Measurements from ENCODE around the gene SOS1. TPM values are rescaled to one million over a fixed set of nuclear protein-coding genes. Genes with fewer than 3 reads are reported as not detected.
A peak's percentile ranks its signal among the peaks of the same experiment; 100 is the strongest.

The SOS1 gene
- polyA plus RNA-seq, 1 donor = 44.6 TPM

- 100% methylated on average over 1 of the region's 6 CpGs for WGBS (ENCODE audit: insufficient coverage, low lambda C conversion rate)
- Histone ChIP-seq H3K27me3 (ENCODE audit: control insufficient read depth, insufficient read depth, low read length) (no peaks in the 10 kb centered on the region), H3K4me3 (ENCODE audit: low read length) (no peak overlapping the region), H3K4me1 (ENCODE audit: control insufficient read depth, insufficient read depth, low read length) (peaks cover 3% of the 10 kb centered on the region), H3K36me3 (ENCODE audit: control insufficient read depth, insufficient read depth, low read length) (no peaks in the 10 kb centered on the region), H3K9me3 (ENCODE audit: control insufficient read depth, low read depth, low read length) (no peaks in the 10 kb centered on the region), H3K27ac (ENCODE audit: low read length) (no peak overlapping the region)
- no peak for DNase-seq
Observed at GRCh38 chr2:38975042-38975441, 145.8 kb downstream of the SOS1 start.

GRCh38 chr2:38973266-38973665 lies 147.6 kb downstream of the SOS1 start:
- Histone ChIP-seq H3K27ac (ENCODE audit: low read length) (no peak overlapping the region), H3K4me1 (ENCODE audit: control insufficient read depth, insufficient read depth, low read length) (no peaks in the 10 kb centered on the region), H3K4me3 (ENCODE audit: low read length) (no peak overlapping the region), H3K9me3 (ENCODE audit: control insufficient read depth, low read depth, low read length) (no peaks in the 10 kb centered on the region), H3K27me3 (ENCODE audit: control insufficient read depth, insufficient read depth, low read length) (no peaks in the 10 kb centered on the region), H3K36me3 (ENCODE audit: control insufficient read depth, insufficient read depth, low read length) (no peaks in the 10 kb centered on the region)
- DNase-seq = no peak

DNA sequence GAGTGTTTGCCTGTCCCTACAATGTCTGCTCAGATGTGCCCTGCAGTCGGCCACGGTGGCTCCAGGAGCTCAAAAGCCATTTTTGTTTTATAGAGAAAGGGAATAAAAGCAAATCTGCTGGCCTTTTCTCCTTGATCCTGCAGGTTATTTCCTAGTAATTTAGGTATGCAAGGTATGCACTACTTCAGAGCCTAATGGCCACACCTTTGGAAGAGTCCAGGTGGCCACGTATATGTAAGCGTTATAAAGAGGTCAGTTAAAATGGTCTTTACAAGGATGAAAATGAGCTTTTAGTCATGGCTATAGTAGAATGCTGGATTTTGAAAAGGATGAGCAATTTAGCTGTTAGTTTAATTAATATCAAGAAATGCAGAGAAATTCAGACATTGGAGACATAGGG lies 149.5 kb downstream of the SOS1 start:
- Histone ChIP-seq H3K27me3 (ENCODE audit: control insufficient read depth, insufficient read depth, low read length) (no peaks in the 10 kb centered on the region), H3K36me3 (ENCODE audit: control insufficient read depth, insufficient read depth, low read length) (no peaks in the 10 kb centered on the region), H3K9me3 (ENCODE audit: control insufficient read depth, low read depth, low read length) (no peaks in the 10 kb centered on the region), H3K27ac (ENCODE audit: low read length) (no peak overlapping the region), H3K4me1 (ENCODE audit: control insufficient read depth, insufficient read depth, low read length) (no peaks in the 10 kb centered on the region), H3K4me3 (ENCODE audit: low read length) (no peak overlapping the region)
- WGBS (ENCODE audit: insufficient coverage, low lambda C conversion rate) = 100% methylated on average over 2 of the region's 4 CpGs
- DNase-seq = no peak

DNA sequence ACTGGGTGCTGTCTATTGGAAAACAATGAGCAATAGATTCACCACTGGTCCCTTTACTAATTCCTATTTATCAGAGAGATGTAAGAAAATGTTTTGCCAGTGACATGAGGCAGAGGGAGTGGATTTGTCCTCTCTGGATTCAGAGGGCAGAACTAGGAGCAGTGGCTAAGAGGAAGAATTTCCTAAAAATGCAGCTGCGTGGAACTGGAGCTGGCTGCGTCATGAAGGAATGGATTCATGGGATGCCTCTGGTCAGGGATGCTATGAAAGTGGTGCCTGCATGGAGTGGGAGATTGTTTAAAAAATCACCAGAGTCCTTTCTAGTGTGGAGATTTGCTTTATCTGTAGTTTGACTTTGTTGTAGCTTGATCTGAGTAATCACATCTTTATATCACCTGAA lies 152.8 kb downstream of the SOS1 start:
- Histone ChIP-seq H3K36me3 (ENCODE audit: control insufficient read depth, insufficient read depth, low read length) (no peaks in the 10 kb centered on the region), H3K4me3 (ENCODE audit: low read length) (no peak overlapping the region), H3K27me3 (ENCODE audit: control insufficient read depth, insufficient read depth, low read length) (no peaks in the 10 kb centered on the region), H3K9me3 (ENCODE audit: control insufficient read depth, low read depth, low read length) (no peaks in the 10 kb centered on the region), H3K4me1 (ENCODE audit: control insufficient read depth, insufficient read depth, low read length) (no peaks in the 10 kb centered on the region), H3K27ac (ENCODE audit: low read length) (no peak overlapping the region)
- no CpG with 5 or more reads among the region's 2 CpGs for whole genome bisulfite sequencing (ENCODE audit: insufficient coverage, low lambda C conversion rate)
- no peak for DNase-seq

DNA sequence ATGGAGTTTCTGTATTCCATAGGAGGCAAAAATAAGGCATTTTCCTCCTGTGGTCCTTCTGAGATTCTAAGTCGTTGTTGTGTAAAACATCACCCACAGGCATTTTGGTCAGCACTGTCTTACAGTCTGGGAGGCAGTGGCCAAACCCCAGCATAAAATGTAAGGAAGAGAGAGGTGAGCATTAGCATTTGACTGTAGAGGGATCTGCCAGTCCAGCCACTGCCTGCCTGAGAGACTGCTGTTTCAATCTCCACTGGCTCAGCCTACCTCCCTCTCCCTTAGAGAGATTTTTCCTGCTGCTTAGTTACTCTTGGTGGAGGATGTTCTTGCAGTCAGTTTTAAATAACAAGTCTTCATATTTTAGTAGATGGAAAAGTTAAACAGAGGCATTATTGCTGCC lies 154.2 kb downstream of the SOS1 start:
- H3K4me3 ChIP-seq (ENCODE audit: low read length) = no peak overlapping the region
- H3K9me3 ChIP-seq (ENCODE audit: control insufficient read depth, low read depth, low read length) = no peaks in the 10 kb centered on the region
- no CpG with 5 or more reads among the region's 1 CpG for WGBS (ENCODE audit: insufficient coverage, low lambda C conversion rate)
- no peak overlapping the region for H3K27ac ChIP-seq (ENCODE audit: low read length)
- DNase-seq = no peak
- no peaks in the 10 kb centered on the region for H3K4me1 ChIP-seq (ENCODE audit: control insufficient read depth, insufficient read depth, low read length)
- no peaks in the 10 kb centered on the region for H3K36me3 ChIP-seq (ENCODE audit: control insufficient read depth, insufficient read depth, low read length)
- H3K27me3 ChIP-seq (ENCODE audit: control insufficient read depth, insufficient read depth, low read length) = no peaks in the 10 kb centered on the region

- H3K4me3 ChIP-seq (ENCODE audit: low read length) = no peak overlapping the region
- 93% methylated on average over 3 of the region's 5 CpGs for WGBS (ENCODE audit: insufficient coverage, low lambda C conversion rate)
- no peaks in the 10 kb centered on the region for H3K4me1 ChIP-seq (ENCODE audit: control insufficient read depth, insufficient read depth, low read length)
- no peaks in the 10 kb centered on the region for H3K36me3 ChIP-seq (ENCODE audit: control insufficient read depth, insufficient read depth, low read length)
- H3K27me3 ChIP-seq (ENCODE audit: control insufficient read depth, insufficient read depth, low read length) = peaks cover 1% of the 10 kb centered on the region
- DNase-seq = no peak
- H3K9me3 ChIP-seq (ENCODE audit: control insufficient read depth, low read depth, low read length) = no peaks in the 10 kb centered on the region
- H3K27ac ChIP-seq (ENCODE audit: low read length) = no peak overlapping the region
Observed at GRCh38 chr2:38966006-38966405, 154.8 kb downstream of the SOS1 start.

DNA sequence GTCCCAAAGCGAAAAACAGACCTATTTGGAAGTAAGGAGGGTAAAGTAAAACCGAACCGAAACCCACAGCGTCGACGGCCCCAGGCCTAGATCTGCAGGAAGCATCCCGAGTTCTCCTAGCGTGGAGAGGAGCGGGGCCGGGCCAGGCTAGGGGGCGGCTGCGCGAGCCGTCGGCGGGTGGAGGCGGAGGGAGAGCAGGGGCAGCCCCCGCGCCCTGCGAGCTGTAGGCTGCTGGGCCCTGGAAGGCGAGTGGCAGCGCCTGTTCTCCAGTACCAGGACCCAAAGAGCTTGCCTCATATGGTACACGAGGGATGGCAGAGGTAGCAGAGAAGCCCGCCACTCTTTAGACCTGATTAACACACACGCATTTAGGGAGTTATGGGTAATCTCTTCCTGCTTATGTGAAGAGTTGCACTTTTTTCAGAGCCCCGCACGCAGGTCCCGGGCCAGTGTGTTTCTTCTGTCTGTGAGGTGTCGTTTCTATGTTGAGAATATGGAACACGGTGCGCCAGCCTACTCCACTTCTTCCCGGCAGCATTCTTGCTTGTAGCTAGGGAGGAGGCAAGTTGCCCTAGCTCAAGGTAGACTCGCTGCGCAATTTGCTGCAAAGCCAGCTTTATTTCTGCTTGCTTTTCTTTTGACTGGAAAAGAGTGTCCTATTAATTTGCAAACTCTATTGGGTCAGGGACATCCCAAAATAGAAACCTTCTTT lies 160.1 kb downstream of the SOS1 start:
- DNase-seq = no peak

GRCh38 chr2:38959938-38960608 lies 160.8 kb downstream of the SOS1 start:
- Histone ChIP-seq H3K36me3 (ENCODE audit: control insufficient read depth, insufficient read depth, low read length) (no peaks in the 10 kb centered on the region), H3K27ac (ENCODE audit: low read length) (no peak overlapping the region), H3K4me3 (ENCODE audit: low read length) (peak overlapping the region; percentile 51), H3K9me3 (ENCODE audit: control insufficient read depth, low read depth, low read length) (peaks cover 9% of the 10 kb centered on the region), H3K4me1 (ENCODE audit: control insufficient read depth, insufficient read depth, low read length) (peaks cover 4% of the 10 kb centered on the region), H3K27me3 (ENCODE audit: control insufficient read depth, insufficient read depth, low read length) (peaks cover 12% of the 10 kb centered on the region)
- peak; percentile 85 to 92 for DNase-seq
- WGBS (ENCODE audit: insufficient coverage, low lambda C conversion rate) = no CpG with 5 or more reads among the region's 97 CpGs

More for the DNA sequence above, 160.1 kb downstream of the SOS1 start:
- WGBS (ENCODE audit: insufficient coverage, low lambda C conversion rate) = no CpG with 5 or more reads among the region's 34 CpGs
- Histone ChIP-seq H3K4me1 (ENCODE audit: control insufficient read depth, insufficient read depth, low read length) (peaks cover 4% of the 10 kb centered on the region), H3K27me3 (ENCODE audit: control insufficient read depth, insufficient read depth, low read length) (peaks cover 12% of the 10 kb centered on the region), H3K27ac (ENCODE audit: low read length) (no peak overlapping the region), H3K4me3 (ENCODE audit: low read length) (peak overlapping the region; percentile 27), H3K9me3 (ENCODE audit: control insufficient read depth, low read depth, low read length) (peaks cover 9% of the 10 kb centered on the region), H3K36me3 (ENCODE audit: control insufficient read depth, insufficient read depth, low read length) (no peaks in the 10 kb centered on the region)

- H3K27ac ChIP-seq (ENCODE audit: low read length) = no peak overlapping the region
- peaks cover 9% of the 10 kb centered on the region for H3K9me3 ChIP-seq (ENCODE audit: control insufficient read depth, low read depth, low read length)
- no peak overlapping the region for H3K4me3 ChIP-seq (ENCODE audit: low read length)
- no CpG with 5 or more reads among the region's 24 CpGs for WGBS (ENCODE audit: insufficient coverage, low lambda C conversion rate)
- no peak for DNase-seq
- no peaks in the 10 kb centered on the region for H3K36me3 ChIP-seq (ENCODE audit: control insufficient read depth, insufficient read depth, low read length)
- H3K4me1 ChIP-seq (ENCODE audit: control insufficient read depth, insufficient read depth, low read length) = peaks cover 4% of the 10 kb centered on the region
- peaks cover 12% of the 10 kb centered on the region for H3K27me3 ChIP-seq (ENCODE audit: control insufficient read depth, insufficient read depth, low read length)
Observed at GRCh38 chr2:38959466-38959865, 161.4 kb downstream of the SOS1 start.

- Histone ChIP-seq H3K36me3 (ENCODE audit: control insufficient read depth, insufficient read depth, low read length) (no peaks in the 10 kb centered on the region), H3K4me1 (ENCODE audit: control insufficient read depth, insufficient read depth, low read length) (peaks cover 4% of the 10 kb centered on the region), H3K9me3 (ENCODE audit: control insufficient read depth, low read depth, low read length) (peaks cover 9% of the 10 kb centered on the region), H3K27me3 (ENCODE audit: control insufficient read depth, insufficient read depth, low read length) (peaks cover 12% of the 10 kb centered on the region), H3K27ac (ENCODE audit: low read length) (no peak overlapping the region), H3K4me3 (ENCODE audit: low read length) (no peak overlapping the region)
- WGBS (ENCODE audit: insufficient coverage, low lambda C conversion rate) = no CpG with 5 or more reads among the region's 5 CpGs
- no peak for DNase-seq
Observed at GRCh38 chr2:38957972-38958371, 162.9 kb downstream of the SOS1 start.

- no peak for DNase-seq
- Histone ChIP-seq H3K4me3 (ENCODE audit: low read length) (no peak overlapping the region), H3K27me3 (ENCODE audit: control insufficient read depth, insufficient read depth, low read length) (no peaks in the 10 kb centered on the region), H3K36me3 (ENCODE audit: control insufficient read depth, insufficient read depth, low read length) (no peaks in the 10 kb centered on the region), H3K9me3 (ENCODE audit: control insufficient read depth, low read depth, low read length) (no peaks in the 10 kb centered on the region), H3K27ac (ENCODE audit: low read length) (no peak overlapping the region), H3K4me1 (ENCODE audit: control insufficient read depth, insufficient read depth, low read length) (no peaks in the 10 kb centered on the region)
Observed at GRCh38 chr2:38951766-38952165, 169.1 kb downstream of the SOS1 start.
